Inflammatory macrophage treated with lipopolysaccharide for 1 hour (primary cell): ENCODE results near the gene LIPM.
A peak's percentile ranks its signal among the peaks of the same experiment; 100 is the strongest.

Experiments used
- DNase-seq, 2 donors: peaks; one replicate each; pipeline ENCODE4 v3.0.0-alpha.2; 2020 to 2022

Gene LIPM, protein sequence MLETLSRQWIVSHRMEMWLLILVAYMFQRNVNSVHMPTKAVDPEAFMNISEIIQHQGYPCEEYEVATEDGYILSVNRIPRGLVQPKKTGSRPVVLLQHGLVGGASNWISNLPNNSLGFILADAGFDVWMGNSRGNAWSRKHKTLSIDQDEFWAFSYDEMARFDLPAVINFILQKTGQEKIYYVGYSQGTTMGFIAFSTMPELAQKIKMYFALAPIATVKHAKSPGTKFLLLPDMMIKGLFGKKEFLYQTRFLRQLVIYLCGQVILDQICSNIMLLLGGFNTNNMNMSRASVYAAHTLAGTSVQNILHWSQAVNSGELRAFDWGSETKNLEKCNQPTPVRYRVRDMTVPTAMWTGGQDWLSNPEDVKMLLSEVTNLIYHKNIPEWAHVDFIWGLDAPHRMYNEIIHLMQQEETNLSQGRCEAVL

GRCh38 chr10:88802523-88803285 is at the start of gene LIPM:
LIPM (plus strand) TSS chr10:88802730; CDS start chr10:88802897, 167 bp downstream.
- no peak for DNase-seq

GRCh38 chr10:88754287-88754686 is 48.2 kb upstream of the LIPM start:
- DNase-seq = no peak

GRCh38 chr10:88755753-88756152 is 46.8 kb upstream of the LIPM start:
- peak; percentile 81 to 89 for DNase-seq

DNA sequence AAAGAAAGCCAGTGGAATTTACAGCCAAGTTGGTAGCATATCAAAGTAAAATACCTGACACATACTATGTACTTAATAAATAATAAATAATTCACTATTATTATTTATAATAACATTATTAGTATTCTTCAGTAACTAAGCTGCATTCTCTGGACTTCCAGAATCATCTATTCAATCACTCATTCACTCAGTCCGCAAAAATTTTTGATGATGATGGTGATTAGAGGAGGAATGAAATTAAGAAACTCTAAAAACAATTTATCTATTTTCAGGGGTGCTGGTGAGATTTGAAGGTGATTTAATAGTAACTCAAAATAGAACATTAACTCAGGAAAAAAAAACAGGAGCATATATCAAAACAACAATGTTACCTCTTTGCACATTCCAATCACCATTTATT is 45.9 kb upstream of the LIPM start:
- no peak for DNase-seq

DNA sequence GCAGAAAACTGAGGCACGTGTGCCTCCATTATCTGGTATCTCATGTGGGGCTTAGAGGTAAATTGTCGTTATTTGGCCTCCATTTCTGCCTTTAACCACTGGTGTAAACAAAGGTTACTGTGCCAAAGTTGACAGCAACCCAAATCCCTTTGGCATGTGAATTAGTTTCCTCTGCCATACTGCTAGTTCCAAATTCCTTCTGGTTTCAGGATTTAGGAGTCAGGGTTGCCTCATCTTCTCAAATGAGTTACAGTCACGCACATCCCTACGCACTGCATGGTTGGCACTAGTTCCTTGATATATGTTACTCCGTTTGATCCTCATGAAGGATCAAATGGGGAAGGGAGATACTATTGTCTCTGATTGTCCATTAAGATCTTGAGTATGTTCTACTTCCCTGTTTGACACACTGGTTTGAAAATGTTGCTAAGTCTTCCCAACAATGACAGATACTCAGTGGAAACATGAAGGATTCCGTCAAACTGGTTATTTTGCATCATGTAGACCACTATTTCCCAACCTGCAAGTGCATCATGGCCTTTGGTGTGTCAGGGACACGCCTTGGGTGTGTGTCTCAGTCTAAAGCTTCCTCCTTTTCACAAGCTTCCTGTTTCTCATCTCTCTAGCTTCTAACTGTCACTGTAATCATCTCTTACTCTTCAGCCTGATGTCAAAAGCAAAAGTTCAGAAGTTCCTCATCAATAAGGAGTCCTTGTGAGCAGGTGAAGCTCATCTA is 43.0 kb upstream of the LIPM start, which contains the start of gene LIPN:
Gene LIPN (plus strand): TSS at position 655 of the 736 bp plus-strand sequence. CDS start 1,386 bp downstream, outside the sequence.
- peak; percentile 96 for DNase-seq

- no peak for DNase-seq
Observed at GRCh38 chr10:88762906-88763305, 39.6 kb upstream of the LIPM start.

- no peak for DNase-seq
Observed at GRCh38 chr10:88763441-88763840, 39.1 kb upstream of the LIPM start.

DNA sequence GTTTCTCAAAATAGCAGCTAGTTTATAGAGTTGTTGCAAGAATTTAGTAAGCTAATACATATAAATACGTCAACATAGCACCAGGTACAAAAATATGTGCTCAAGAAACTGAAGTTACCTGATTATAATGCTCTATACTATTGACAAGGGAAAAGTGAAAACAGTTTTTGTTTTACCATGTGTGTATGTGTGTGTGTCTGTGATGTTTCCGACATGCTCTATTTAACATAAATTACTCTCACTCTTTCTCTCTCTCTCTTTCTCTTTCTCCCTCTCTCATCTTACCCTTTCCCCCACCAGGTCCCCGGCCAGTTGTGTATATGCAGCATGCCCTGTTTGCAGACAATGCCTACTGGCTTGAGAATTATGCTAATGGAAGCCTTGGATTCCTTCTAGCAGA is 38.4 kb upstream of the LIPM start:
- no peak for DNase-seq

GRCh38 chr10:88765816-88766215 is 36.7 kb upstream of the LIPM start:
- peak in 1 of 2 donors; percentile 48 for DNase-seq

DNA sequence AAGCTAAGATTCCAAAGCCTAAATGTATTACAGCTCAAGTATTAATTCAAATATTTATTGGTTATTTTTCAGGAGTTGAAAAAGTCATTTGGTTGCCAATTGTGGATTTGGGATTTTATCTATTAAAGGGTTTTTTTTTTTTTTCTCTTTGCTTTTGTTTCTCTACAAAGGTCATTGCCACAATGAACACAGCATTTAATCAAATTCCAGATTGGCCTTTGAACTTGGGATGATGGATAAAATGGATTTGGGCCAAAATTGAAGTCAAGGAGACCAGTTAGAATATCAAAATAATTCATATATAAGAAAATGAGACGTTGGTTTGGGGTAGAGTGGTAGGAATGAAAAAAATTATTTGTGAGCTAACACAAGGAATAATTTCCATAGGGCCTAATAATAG is 33.1 kb upstream of the LIPM start:
- DNase-seq = no peak

DNA sequence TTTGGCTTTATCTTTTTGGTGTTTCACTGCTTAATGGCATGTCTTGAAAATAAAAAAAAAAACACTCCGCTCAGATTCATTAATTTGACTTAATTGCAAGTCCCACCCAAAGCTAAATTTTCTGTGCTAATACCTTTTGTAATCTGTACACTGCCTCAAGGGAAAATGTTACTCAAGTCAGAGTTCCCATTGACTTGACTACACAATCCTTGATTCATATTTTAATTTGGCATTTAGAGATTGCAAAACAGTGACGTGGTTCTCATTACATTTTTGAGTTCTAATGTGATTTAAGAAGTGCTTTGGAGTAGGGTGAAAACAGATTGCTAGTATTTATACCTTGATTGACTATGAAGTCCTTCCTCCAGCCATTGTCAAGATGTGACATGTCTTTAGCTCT is 21.3 kb upstream of the LIPM start:
- no peak for DNase-seq

GRCh38 chr10:88782222-88782621 is 20.3 kb upstream of the LIPM start:
- DNase-seq = no peak

DNA sequence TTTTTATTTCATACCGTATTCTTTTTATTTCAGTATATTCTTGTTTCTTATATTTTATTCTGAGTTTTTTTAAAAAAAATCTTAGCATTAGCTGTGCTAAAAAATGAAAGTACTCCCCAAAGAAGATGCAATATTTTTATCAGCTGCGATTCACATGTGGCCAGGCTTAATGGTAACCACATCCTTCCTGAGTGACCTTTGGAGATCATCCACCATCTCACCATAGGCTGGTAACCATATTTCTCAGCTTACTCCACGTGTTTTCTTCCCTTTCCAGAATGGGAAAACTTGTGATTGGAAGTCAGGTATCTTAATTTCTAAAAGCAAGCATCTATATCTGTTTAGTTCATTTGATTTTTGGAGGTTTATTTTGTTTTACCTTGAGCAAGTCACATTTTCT is 18.8 kb upstream of the LIPM start:
- no peak for DNase-seq

- DNase-seq = no peak
Observed at GRCh38 chr10:88786032-88786770, 16.3 kb upstream of the LIPM start.

DNA sequence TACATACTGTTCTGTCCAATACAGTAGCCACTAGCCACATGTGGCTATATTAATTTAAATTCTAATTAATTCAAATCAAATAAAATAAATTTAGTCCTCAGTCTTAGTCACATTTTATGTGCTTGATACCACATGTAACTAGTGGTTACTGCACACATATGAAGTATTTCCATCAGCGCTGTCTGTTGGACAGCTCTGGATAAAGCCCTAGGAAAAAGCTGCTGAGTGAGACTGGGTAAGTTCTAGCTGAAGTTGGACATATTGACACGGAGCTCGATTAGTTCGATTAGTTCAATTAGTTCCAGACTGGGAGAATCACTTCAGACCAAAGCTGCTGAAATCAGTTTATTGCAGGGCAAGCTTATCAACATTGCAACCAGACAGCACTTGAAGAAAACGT is 15.1 kb upstream of the LIPM start:
- no peak for DNase-seq

DNA sequence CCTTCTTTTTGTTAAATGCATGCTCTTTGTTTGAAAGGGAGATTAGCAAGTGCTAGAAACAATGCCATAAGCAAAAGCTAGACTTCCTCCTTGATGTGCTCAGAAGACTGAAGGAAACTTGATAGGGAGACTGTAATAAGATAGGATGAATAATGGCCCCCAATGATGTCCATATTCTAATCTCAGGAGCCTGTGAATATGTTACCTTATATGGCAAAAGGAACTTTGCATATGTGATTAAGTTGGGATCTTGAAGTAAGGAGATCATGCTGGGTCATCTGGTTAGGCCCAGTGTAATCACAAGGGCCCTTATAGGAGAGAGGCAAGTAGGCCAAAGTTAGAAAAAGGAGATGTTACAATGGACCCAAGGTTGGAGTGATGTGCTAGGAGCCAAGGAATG is 13.6 kb upstream of the LIPM start:
- DNase-seq = no peak

DNA sequence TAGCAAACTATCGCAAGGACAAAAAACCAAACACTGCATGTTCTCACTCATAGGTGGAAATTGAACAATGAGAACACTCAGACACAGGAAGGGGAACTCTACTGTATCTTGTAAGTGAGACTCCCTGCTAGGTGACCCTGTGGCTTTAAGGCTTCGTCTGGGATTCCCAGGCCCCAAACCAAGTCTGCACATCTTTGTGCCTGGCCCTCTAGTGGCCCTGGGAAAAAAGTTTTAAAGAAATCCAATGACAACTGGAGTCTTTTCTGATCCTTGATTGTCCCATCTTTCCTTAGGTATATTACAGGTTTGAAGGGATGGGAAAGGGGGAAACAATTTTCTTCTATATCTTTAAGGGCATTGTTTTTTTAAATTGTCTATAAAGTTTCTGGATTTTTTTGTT is 10.6 kb upstream of the LIPM start:
- peak; percentile 44 to 52 for DNase-seq

- peak; percentile 86 to 89 for DNase-seq
Observed at GRCh38 chr10:88792661-88793060, 9.9 kb upstream of the LIPM start.

DNA sequence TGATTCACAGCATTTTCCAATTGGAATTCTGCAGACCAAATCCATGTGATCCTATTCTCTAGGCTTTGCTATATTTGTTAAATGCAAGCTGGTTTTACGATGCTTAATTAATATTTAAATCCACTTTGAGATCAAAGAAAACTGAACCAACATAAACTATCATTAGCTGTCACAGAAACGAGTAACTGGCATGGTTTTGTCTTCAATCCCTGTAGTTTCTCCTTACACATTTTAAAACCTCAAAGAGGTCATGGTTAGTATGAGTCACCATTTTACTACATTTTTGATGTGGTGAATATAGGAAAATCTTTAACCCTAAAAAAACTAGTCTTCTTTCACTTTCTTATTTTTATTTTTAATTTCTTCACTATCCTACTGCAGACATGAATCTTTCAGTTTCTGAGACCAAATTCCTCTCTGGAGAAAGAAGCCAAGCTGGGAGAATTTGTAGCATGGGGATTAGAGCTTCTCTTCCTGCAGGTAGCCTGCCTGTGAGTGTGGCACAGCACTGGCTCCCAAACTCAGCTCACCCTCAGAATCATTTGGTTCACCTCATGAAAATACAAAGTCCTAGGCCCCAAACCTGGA is 8.7 kb upstream of the LIPM start:
- peak; percentile 15 to 37 for DNase-seq

DNA sequence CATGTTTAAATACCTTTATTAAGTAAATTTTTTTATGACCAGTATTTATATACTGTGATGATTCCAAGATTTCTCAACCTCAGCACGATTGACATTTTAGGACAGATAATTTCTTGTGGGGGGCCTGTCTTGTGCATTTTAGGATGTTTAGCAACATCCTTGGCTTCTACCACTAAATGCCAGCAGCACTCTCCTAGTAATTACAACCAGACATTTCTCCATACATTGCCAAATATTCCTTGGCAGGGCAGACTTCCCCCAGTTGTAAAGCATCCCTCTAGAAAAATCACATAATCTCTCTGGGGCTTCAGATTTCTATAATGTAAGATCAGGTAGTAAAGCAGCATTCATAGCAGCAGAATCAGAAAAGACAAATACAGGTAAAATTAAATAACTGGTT is 7.8 kb upstream of the LIPM start:
- DNase-seq = no peak

- no peak for DNase-seq
Observed at GRCh38 chr10:88800152-88801125, 2.1 kb upstream of the LIPM start.
